ENCODE data around the gene LIN7A. TPM values are rescaled to one million over a fixed set of nuclear protein-coding genes. Genes with fewer than 3 reads are reported as not detected.

The LIN7A gene
- total RNA-seq, 1 donor: 6.6 TPM

DNA sequence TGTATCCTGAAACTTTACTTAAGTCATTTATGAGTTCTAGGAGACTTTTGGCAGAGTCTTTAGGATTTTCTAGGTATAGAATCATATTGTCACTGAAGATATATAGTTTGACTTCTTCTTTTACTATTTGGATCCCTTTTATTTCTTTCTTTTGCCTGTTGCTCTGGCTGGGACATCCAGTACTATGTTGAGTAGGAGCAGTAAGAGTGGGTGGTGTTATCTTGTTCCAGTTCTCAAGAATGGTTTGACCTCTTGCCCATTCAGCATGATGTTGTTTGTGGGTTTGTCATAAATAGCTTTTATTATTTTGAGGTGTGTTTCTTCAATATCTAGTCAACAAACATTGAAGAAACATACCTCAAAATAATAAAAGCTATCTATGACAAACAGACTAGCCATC lies 35.0 kb downstream of the LIN7A start:
- DNase-seq (ENCODE audit: low read depth): no peak
- no peak overlapping the region for H3K4me3 ChIP-seq (ENCODE audit: low read depth, low read length)
- TF ChIP-seq, protein P1, sequence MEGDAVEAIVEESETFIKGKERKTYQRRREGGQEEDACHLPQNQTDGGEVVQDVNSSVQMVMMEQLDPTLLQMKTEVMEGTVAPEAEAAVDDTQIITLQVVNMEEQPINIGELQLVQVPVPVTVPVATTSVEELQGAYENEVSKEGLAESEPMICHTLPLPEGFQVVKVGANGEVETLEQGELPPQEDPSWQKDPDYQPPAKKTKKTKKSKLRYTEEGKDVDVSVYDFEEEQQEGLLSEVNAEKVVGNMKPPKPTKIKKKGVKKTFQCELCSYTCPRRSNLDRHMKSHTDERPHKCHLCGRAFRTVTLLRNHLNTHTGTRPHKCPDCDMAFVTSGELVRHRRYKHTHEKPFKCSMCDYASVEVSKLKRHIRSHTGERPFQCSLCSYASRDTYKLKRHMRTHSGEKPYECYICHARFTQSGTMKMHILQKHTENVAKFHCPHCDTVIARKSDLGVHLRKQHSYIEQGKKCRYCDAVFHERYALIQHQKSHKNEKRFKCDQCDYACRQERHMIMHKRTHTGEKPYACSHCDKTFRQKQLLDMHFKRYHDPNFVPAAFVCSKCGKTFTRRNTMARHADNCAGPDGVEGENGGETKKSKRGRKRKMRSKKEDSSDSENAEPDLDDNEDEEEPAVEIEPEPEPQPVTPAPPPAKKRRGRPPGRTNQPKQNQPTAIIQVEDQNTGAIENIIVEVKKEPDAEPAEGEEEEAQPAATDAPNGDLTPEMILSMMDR (IDR thresholded peaks at IDR 0.05; ENCODE audit: insufficient read depth, low read length): no peak

DNA sequence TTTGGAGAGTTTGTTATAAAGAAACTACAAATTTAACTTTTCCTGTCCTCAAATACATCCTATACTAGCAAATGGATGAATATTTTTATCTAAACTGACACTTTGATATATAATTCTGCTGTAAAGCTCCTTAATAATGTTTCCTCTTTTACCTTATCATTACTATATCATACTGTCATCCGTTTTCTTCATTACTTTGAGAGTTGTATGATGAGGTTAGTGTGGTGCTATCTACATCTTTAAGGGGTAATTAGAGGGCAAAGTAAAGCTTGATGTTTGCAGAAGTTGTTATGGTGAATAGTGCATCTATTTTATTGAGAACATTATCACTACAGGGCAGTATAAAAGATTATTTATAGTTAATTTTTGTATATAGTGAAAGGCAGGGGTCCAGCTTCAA lies 36.1 kb downstream of the LIN7A start:
- TF ChIP-seq, protein P1 (IDR thresholded peaks at IDR 0.05; ENCODE audit: insufficient read depth, low read length): no peak
- no peak for DNase-seq (ENCODE audit: low read depth)
- no peak overlapping the region for H3K4me3 ChIP-seq (ENCODE audit: low read depth, low read length)

DNA sequence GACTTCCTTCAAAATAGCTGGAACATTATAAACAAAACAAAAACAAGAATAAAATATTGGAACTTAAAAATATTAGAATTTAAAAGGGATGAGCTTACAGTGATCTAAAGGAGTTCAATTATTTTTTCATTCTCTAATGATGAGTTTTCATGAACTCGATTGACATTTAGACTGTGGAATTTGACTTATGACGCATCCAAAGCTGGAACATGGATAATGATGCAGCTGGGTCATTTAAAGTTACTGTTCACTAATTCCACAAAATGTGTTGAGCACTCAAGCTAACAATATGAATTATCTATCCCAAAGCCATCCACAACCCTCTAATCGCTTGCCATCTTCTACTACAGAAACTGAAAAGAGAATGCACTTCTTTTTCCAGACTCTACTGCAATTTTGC lies 42.5 kb downstream of the LIN7A start:
- no peak overlapping the region for H3K4me3 ChIP-seq (ENCODE audit: low read depth, low read length)
- DNase-seq (ENCODE audit: low read depth): no peak
- TF ChIP-seq, protein P1 (IDR thresholded peaks at IDR 0.05; ENCODE audit: insufficient read depth, low read length): no peak

- H3K4me3 ChIP-seq (ENCODE audit: low read depth, low read length): no peak overlapping the region
- TF ChIP-seq, protein P1 (IDR thresholded peaks at IDR 0.05; ENCODE audit: insufficient read depth, low read length): no peak
- DNase-seq (ENCODE audit: low read depth): peak; percentile 16
Measured at GRCh38 chr12:80894179-80894578, 43.6 kb downstream of the LIN7A start.

GRCh38 chr12:80892597-80893445 lies 44.9 kb downstream of the LIN7A start:
- no peak for DNase-seq (ENCODE audit: low read depth)
- no peak overlapping the region for H3K4me3 ChIP-seq (ENCODE audit: low read depth, low read length)
- TF ChIP-seq, protein P1 (IDR thresholded peaks at IDR 0.05; ENCODE audit: insufficient read depth, low read length): no peak

DNA sequence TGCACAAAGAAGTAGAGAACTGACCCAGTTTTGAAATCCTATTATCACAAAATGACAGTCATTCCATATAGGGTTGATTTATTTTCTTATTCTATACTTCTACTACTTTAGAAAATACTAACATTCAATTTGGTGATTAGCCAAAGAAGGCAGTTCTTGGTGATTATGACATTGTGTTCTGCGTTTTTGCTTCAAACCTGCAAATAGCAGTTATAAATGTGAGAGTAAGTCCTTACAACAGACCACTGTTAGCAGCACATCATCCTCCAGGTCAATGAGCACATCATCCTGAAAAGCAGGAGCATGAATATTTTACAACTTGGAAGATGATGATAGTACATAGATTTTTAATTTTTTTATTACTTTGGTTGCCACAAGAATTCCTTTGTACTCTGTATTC lies 53.1 kb downstream of the LIN7A start:
- TF ChIP-seq, protein P1 (IDR thresholded peaks at IDR 0.05; ENCODE audit: insufficient read depth, low read length): no peak
- DNase-seq (ENCODE audit: low read depth): no peak
- no peak overlapping the region for H3K4me3 ChIP-seq (ENCODE audit: low read depth, low read length)

Measured in fibroblast of the aortic adventitia (primary cell).